ENCODE measurements around the gene BZW1.

The BZW1 gene

DNA sequence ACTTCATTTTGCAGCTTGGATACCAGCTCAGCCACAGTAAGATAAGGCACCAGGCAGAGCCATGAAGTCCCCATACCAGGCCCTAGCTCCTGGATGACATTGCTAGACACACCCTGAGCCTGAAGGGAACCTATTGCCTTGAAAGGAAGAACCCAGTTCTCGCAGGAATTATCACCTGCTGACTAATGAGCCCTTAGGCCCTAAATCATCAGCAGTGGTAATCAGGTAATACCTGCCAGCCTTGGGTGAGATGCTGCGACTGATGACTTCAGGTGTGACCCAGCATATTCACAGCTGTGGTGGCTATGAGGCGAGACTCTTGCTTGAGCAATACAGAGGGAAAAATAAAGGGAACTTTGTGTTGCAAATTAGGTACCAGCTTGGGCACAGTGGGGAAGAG lies 27.8 kb downstream of the BZW1 start:
- Histone ChIP-seq H3K4me1 (ENCODE audit: control insufficient read depth, insufficient read depth, low read length) (peaks cover 6% of the 10 kb centered on the region; the same call in 1 of the 2 replicates), H3K4me3 (ENCODE audit: low read depth, low read length) (no peak overlapping the region), H3K9ac (ENCODE audit: low read length) (no peak overlapping the region), H3K36me3 (ENCODE audit: control insufficient read depth, insufficient read depth, low read length) (no peaks in the 10 kb centered on the region), H3K27me3 (ENCODE audit: control insufficient read depth, insufficient read depth, low read length) (no peaks in the 10 kb centered on the region), H3K27ac (ENCODE audit: low read depth, low read length) (no peak overlapping the region), H3K9me3 (ENCODE audit: control insufficient read depth, insufficient read depth, low read depth, low read length) (peaks cover 16% of the 10 kb centered on the region)

GRCh38 chr2:200843993-200844948 lies 32.6 kb downstream of the BZW1 start:
- H3K9me3 ChIP-seq (ENCODE audit: control insufficient read depth, insufficient read depth, low read depth, low read length), result no peaks in the 10 kb centered on the region
- peaks cover 6% of the 10 kb centered on the region; the same call in 1 of the 2 replicates for H3K4me1 ChIP-seq (ENCODE audit: control insufficient read depth, insufficient read depth, low read length)
- no peaks in the 10 kb centered on the region for H3K36me3 ChIP-seq (ENCODE audit: control insufficient read depth, insufficient read depth, low read length)
- no peak overlapping the region for H3K27ac ChIP-seq (ENCODE audit: low read depth, low read length)
- no peak overlapping the region for H3K4me3 ChIP-seq (ENCODE audit: low read depth, low read length)
- H3K9ac ChIP-seq (ENCODE audit: low read length), result no peak overlapping the region
- H3K27me3 ChIP-seq (ENCODE audit: control insufficient read depth, insufficient read depth, low read length), result no peaks in the 10 kb centered on the region

DNA sequence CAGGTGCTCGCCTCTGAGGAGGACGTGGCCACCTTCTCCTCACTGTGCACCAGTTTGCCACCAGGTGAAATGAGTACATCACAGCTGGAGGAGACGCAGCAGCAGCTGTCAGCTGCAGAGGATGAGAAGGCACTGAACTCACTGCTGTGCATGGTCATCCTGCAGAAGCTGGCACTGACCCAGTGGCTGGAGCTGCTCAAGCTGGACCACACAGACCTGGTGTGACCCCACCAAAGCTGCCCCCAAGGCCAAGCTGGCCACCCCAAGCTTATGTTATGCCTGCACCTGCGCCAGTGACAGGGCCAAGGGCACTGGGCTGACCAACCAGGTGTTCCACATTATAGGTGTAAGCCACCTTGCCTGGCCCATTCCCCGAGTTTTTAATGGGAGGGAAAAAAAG lies 33.5 kb downstream of the BZW1 start:
- Histone ChIP-seq H3K27ac (ENCODE audit: low read depth, low read length) (no peak overlapping the region), H3K4me1 (ENCODE audit: control insufficient read depth, insufficient read depth, low read length) (no peaks in the 10 kb centered on the region), H3K9ac (ENCODE audit: low read length) (no peak overlapping the region), H3K36me3 (ENCODE audit: control insufficient read depth, insufficient read depth, low read length) (no peaks in the 10 kb centered on the region), H3K4me3 (ENCODE audit: low read depth, low read length) (no peak overlapping the region), H3K9me3 (ENCODE audit: control insufficient read depth, insufficient read depth, low read depth, low read length) (no peaks in the 10 kb centered on the region), H3K27me3 (ENCODE audit: control insufficient read depth, insufficient read depth, low read length) (no peaks in the 10 kb centered on the region)

DNA sequence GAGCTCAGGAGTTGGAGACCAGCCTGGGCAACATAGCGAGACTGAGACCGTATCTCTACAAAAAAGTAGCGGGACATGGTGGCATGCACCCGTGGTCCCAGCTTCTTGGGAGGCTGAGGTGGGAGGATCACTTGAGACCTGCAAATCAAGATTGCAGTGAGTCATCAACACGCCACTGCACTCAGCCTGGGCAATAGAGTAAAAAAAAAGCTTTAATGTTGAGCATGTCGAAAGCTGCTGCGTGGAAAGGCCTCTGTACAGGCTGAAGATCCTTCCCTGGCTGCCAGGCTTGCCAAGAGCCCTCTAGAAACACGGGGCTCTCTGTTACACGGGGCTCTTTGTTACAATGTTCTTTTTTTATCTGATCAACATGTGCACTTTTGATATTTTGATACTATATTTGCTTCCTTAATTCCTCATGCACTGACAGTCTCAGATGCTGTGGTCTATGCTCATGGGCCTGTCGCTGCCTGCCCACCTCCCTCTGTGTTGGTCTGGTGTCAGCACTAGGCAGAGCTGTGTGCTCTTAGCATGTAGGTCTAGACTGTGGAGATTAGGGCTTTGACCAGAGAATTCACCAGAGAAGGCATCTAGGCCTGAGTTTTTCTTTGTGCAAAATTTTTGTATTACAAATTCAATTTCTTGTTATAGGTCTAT lies 34.1 kb downstream of the BZW1 start:
- Histone ChIP-seq H3K4me3 (ENCODE audit: low read depth, low read length) (no peak overlapping the region), H3K27me3 (ENCODE audit: control insufficient read depth, insufficient read depth, low read length) (no peaks in the 10 kb centered on the region), H3K4me1 (ENCODE audit: control insufficient read depth, insufficient read depth, low read length) (no peaks in the 10 kb centered on the region), H3K27ac (ENCODE audit: low read depth, low read length) (no peak overlapping the region), H3K36me3 (ENCODE audit: control insufficient read depth, insufficient read depth, low read length) (no peaks in the 10 kb centered on the region), H3K9me3 (ENCODE audit: control insufficient read depth, insufficient read depth, low read depth, low read length) (no peaks in the 10 kb centered on the region), H3K9ac (ENCODE audit: low read length) (no peak overlapping the region)

- Histone ChIP-seq H3K4me1 (ENCODE audit: control insufficient read depth, insufficient read depth, low read length) (no peaks in the 10 kb centered on the region), H3K27ac (ENCODE audit: low read depth, low read length) (no peak overlapping the region), H3K27me3 (ENCODE audit: control insufficient read depth, insufficient read depth, low read length) (no peaks in the 10 kb centered on the region)
Measured at GRCh38 chr2:200847269-200847668, 35.6 kb downstream of the BZW1 start.

GRCh38 chr2:200847939-200848338 lies 36.2 kb downstream of the BZW1 start:
- Histone ChIP-seq H3K27ac (ENCODE audit: low read depth, low read length) (no peak overlapping the region), H3K4me3 (ENCODE audit: low read depth, low read length) (no peak overlapping the region), H3K9ac (ENCODE audit: low read length) (no peak overlapping the region), H3K9me3 (ENCODE audit: control insufficient read depth, insufficient read depth, low read depth, low read length) (no peaks in the 10 kb centered on the region), H3K27me3 (ENCODE audit: control insufficient read depth, insufficient read depth, low read length) (no peaks in the 10 kb centered on the region), H3K36me3 (ENCODE audit: control insufficient read depth, insufficient read depth, low read length) (peaks cover 21% of the 10 kb centered on the region), H3K4me1 (ENCODE audit: control insufficient read depth, insufficient read depth, low read length) (no peaks in the 10 kb centered on the region)

More at GRCh38 chr2:200847269-200847668, 35.6 kb downstream of the BZW1 start:
- Histone ChIP-seq H3K4me3 (ENCODE audit: low read depth, low read length) (no peak overlapping the region), H3K9ac (ENCODE audit: low read length) (no peak overlapping the region), H3K9me3 (ENCODE audit: control insufficient read depth, insufficient read depth, low read depth, low read length) (no peaks in the 10 kb centered on the region), H3K36me3 (ENCODE audit: control insufficient read depth, insufficient read depth, low read length) (peaks cover 14% of the 10 kb centered on the region)

GRCh38 chr2:200850512-200851256 lies 39.0 kb downstream of the BZW1 start:
- Histone ChIP-seq H3K27ac (ENCODE audit: low read depth, low read length) (no peak overlapping the region), H3K9ac (ENCODE audit: low read length) (no peak overlapping the region), H3K9me3 (ENCODE audit: control insufficient read depth, insufficient read depth, low read depth, low read length) (no peaks in the 10 kb centered on the region), H3K36me3 (ENCODE audit: control insufficient read depth, insufficient read depth, low read length) (peaks cover 48% of the 10 kb centered on the region), H3K4me3 (ENCODE audit: low read depth, low read length) (no peak overlapping the region), H3K4me1 (ENCODE audit: control insufficient read depth, insufficient read depth, low read length) (no peaks in the 10 kb centered on the region), H3K27me3 (ENCODE audit: control insufficient read depth, insufficient read depth, low read length) (no peaks in the 10 kb centered on the region)

GRCh38 chr2:200851398-200852248 lies 39.9 kb downstream of the BZW1 start:
- Histone ChIP-seq H3K27me3 (ENCODE audit: control insufficient read depth, insufficient read depth, low read length) (no peaks in the 10 kb centered on the region), H3K4me1 (ENCODE audit: control insufficient read depth, insufficient read depth, low read length) (no peaks in the 10 kb centered on the region), H3K36me3 (ENCODE audit: control insufficient read depth, insufficient read depth, low read length) (peaks cover 56% of the 10 kb centered on the region), H3K4me3 (ENCODE audit: low read depth, low read length) (no peak overlapping the region), H3K27ac (ENCODE audit: low read depth, low read length) (no peak overlapping the region), H3K9me3 (ENCODE audit: control insufficient read depth, insufficient read depth, low read depth, low read length) (no peaks in the 10 kb centered on the region), H3K9ac (ENCODE audit: low read length) (no peak overlapping the region)

GRCh38 chr2:200852605-200853004 lies 40.9 kb downstream of the BZW1 start:
- Histone ChIP-seq H3K27me3 (ENCODE audit: control insufficient read depth, insufficient read depth, low read length) (no peaks in the 10 kb centered on the region), H3K27ac (ENCODE audit: low read depth, low read length) (no peak overlapping the region), H3K9ac (ENCODE audit: low read length) (no peak overlapping the region), H3K9me3 (ENCODE audit: control insufficient read depth, insufficient read depth, low read depth, low read length) (no peaks in the 10 kb centered on the region), H3K4me1 (ENCODE audit: control insufficient read depth, insufficient read depth, low read length) (no peaks in the 10 kb centered on the region), H3K36me3 (ENCODE audit: control insufficient read depth, insufficient read depth, low read length) (peaks cover 66% of the 10 kb centered on the region), H3K4me3 (ENCODE audit: low read depth, low read length) (no peak overlapping the region)

GRCh38 chr2:200856806-200857205 lies 45.1 kb downstream of the BZW1 start:
- Histone ChIP-seq H3K4me3 (ENCODE audit: low read depth, low read length) (no peak overlapping the region), H3K4me1 (ENCODE audit: control insufficient read depth, insufficient read depth, low read length) (peaks cover 3% of the 10 kb centered on the region), H3K9ac (ENCODE audit: low read length) (no peak overlapping the region), H3K9me3 (ENCODE audit: control insufficient read depth, insufficient read depth, low read depth, low read length) (no peaks in the 10 kb centered on the region), H3K27ac (ENCODE audit: low read depth, low read length) (no peak overlapping the region), H3K27me3 (ENCODE audit: control insufficient read depth, insufficient read depth, low read length) (no peaks in the 10 kb centered on the region), H3K36me3 (ENCODE audit: control insufficient read depth, insufficient read depth, low read length) (peaks cover 97% of the 10 kb centered on the region)

Measured in HUES6 (cell line).